Measurements from ENCODE around the gene EFCAB5.
"Not testable (repeated sequence)": the region's sequence is repeated elsewhere in the genome, so short reads cannot be mapped to it uniquely, and the experiment has no call there.

Gene EFCAB5

DNA sequence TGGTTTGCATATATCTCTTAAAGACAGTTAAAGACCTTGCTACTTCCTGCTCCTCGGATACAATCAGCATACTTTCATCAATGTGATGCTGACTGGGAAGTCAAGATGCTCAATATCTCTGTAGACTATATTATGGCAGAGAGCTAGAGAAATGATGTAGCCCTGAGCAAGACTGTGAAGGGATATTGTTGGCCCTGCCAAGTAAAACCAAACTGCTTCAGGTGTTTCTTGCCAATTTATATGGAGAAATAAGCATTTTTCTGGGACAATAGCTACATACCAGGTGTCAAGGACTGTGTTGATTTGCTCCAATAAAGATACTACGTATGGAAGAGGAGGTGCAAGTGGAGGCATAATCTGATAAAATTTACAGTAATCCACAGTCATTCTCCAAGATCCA lies 4.7 kb upstream of the EFCAB5 start:
- no peak for DNase-seq

DNA sequence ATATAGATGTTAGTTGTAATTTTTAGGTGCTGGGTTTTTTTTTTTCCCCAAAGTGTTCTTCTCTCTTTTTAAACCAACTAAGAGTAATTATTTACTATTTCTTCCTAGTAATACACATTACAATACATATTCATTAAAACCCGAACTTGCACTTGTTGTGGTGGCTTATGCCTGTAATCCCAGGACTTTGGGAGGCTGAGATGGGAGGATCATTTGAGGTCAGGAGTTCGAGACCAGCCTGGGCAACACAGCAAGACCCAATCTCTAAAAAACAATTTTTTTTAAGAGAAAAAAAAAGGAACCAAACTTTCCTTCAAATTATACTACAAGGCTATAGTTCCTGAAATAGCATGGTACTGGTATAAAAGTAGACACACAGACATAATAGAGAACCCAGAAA lies 3.8 kb downstream of the EFCAB5 start:
- DNase-seq = no peak

DNA sequence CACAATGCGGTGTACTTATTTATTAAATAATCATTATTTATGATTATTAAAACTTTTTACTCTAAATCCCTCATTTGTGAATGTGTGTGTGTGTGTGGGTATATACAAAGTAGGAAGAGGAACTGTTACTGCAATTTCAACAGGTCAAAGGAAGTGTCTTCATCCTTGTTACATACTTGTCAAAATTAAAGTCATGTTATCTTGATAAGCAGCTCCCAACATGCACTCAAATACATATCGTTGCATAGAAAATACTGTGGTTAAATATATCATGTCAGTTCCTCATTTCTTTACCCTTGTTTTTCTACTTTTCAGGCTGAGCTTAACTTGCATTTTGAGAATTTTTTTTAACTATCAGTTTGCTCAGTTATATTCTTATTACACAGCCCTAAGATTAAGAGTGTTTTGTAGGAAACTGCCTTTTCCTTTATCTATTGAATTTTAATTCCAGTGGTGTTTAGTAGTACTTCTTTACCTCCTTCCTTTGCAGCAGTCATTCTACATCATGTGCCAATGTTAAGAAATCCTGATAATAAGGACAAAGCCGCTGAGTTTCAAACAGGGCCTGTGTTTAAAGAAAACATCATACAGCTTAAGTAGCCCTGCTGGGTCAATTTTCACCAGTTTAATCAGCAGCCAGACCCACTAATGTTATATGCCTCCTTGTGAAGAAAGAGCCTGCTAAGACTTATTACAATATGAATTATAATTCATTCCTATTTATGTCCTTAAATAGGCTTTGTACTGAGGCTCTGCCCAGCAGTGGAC lies 7.2 kb downstream of the EFCAB5 start:
- DNase-seq = no peak

DNA sequence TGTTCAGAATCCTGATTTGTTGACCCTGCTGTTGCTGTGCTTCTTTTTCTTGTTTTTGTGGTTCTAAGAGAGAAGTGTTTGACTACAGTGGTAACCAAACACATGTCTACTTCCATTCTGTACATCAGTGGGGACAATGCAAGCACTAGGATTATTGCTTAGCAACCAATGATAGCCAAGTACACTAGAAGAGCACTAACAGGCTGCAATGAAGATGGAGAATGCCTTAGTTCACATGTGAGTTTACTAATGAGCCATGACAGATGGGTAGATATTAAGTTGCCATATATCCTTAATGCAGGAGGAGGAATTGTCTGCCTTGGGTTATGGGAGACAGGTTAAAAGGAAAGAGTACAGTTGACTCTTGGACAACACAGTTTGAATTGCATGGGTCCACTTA lies 8.3 kb downstream of the EFCAB5 start:
- DNase-seq = no peak

GRCh38 chr17:29954405-29954804 lies 13.0 kb downstream of the EFCAB5 start:
- no peak for DNase-seq

GRCh38 chr17:29956225-29956624 lies 14.8 kb downstream of the EFCAB5 start:
- DNase-seq = no peak

DNA sequence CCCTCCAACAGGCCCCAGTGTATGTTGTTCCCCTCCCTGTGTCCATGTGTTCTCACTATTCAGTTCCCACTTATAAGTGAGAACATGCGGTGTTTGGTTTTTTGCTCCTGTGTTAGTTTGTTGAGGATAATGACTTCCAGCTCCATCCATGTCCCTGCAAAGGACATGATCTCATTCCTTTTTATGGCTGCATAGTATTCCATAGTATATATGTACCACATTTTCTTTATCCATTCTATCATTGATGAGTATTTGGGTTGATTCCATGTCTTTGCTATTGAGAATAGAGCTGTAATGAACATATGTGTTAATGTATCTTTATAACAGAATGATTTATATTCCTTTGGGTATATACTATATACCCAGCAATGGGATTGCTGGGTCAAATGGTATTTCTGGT lies 16.1 kb downstream of the EFCAB5 start:
- not testable (repeated sequence) for DNase-seq

- DNase-seq = no peak
Observed at GRCh38 chr17:29958947-29959657, 17.7 kb downstream of the EFCAB5 start.

DNA sequence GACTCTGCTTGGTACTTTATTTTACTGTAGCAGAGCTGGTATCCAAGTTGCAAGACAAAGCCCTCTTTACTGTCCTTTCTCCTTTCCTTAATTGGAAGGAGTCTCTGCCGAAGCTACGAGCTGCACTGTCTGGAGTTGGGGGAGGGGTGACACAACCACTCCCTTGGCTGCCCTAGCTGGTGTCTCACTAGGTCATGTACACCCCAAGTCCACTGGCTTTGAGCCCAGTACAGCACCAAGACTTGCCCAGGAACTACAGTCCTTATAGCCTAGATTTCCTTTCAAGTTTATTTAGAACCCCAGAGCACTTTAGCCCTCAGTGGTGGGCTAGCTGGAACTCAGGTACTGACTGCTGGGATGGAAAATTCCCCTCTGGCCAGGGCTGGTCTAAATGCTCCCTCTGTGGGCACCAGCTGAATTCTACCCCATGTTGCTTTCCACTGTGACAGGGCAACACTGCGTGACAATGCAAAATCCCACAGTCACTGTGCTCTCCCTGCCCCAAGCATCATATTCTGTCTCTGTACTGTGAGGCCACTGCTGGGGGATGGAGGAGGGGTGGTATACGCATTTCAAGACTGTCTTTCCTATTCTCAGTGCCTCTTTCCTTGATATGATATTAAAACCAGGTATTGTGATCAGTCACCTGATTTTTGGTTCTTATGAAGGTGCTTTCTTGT lies 18.4 kb downstream of the EFCAB5 start:
- DNase-seq = no peak

- DNase-seq = no peak
Observed at GRCh38 chr17:29962656-29963055, 21.2 kb downstream of the EFCAB5 start.

GRCh38 chr17:29968271-29968670 lies 26.8 kb downstream of the EFCAB5 start:
- DNase-seq = no peak

GRCh38 chr17:29972277-29972676 lies 30.8 kb downstream of the EFCAB5 start:
- DNase-seq = no peak

- no peak for DNase-seq
Observed at GRCh38 chr17:29973005-29973404, 31.6 kb downstream of the EFCAB5 start.

- no peak for DNase-seq
Observed at GRCh38 chr17:29977836-29978235, 36.4 kb downstream of the EFCAB5 start.

- no peak for DNase-seq
Observed at GRCh38 chr17:29980261-29980660, 38.8 kb downstream of the EFCAB5 start.

DNA sequence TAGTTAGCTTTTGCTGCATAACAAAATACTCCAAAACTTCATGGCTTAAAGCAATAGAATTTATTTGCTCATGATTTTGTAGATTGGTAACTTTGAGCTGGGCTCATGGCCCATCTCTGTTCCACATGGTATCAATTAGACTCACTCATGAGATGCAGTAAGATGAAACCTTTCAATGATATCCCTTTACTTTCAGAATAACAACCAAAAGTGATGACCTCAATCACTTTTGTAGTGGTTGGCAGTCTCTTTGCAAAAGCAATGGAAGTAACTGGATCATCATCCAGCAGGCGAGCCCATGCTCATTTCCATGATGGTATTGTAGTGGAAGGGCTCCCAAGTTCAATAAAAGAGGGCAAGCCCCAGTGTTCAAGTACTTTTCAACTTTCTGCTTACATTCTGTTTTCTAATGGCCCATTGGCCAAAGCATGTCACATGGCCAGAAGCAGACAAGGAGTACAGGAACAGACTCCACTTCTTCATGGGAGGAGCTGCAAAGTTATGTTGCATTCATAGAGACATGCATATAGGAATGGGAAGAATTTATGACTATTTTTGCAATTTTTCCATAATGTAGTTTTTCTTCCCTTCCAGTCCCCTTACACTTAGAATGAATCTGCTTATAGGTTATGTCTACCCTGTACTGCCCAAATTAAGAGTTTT lies 41.7 kb downstream of the EFCAB5 start:
- DNase-seq = no peak

GRCh38 chr17:29996458-29996857 lies 55.0 kb downstream of the EFCAB5 start:
- DNase-seq = no peak

GRCh38 chr17:30000001-30000754 lies 58.7 kb downstream of the EFCAB5 start:
- no peak for DNase-seq

DNA sequence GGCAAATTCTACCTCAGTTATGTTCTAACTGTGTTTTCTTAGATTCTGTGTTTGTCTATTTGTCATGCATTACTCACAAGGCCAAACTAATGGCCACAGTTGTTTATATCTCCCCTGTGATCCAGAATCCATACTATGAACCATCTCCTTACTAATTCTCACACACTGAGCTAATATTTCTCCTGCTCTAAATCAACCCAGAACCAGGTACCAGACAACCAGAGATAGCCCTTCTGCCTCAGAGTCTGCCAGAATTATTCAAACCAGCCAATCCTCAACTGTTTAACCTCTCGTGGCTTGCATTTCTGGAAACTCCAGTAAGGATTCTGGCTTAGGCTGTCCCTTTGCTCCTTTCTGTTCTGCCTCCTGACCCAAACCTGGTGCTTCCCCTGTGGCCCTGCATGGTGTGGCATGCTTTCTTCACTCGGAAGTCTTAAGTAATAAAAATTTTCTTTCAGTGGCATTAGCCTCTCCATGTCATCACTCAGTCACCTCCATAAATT lies 59.4 kb downstream of the EFCAB5 start:
- DNase-seq = no peak

DNA sequence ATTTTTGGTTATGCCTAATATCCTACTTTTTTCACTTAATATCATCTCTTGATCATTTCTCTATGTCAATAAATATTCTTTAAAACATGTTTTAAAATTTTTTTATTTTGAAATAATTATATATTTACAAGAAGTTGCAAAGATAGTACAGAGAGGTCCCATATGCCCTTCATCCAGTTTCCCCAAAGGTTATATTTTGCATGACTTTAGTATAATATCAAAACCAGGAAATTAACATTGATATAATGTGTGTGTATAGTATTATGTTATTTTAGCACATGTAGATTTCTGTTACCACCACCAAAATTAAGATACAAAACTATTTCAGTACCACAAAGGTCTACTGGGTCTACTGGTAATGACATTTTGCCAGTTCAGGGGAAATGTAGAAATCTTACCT lies 60.7 kb downstream of the EFCAB5 start:
- no peak for DNase-seq

- no peak for DNase-seq
Observed at GRCh38 chr17:30005709-30006320, 64.4 kb downstream of the EFCAB5 start.

DNA sequence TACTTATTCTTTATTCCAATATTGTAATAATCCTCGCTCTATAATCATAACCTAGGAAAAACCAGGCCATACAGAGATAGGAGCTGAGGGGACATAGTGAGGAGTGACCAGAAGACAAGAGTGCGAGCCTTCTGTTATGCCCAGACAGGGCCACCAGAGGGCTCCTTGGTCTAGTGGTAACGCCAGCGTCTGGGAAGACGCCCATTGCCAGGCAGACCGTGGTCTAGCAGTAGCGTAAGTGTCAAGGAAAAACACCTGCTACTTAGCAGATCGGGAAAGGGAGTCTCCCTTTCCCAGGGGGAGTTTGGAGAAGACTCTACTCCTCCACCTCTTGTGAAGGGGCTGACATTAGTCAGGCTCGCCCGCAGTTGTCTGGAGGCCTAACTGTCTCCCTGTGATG lies 70.5 kb downstream of the EFCAB5 start:
- DNase-seq = not testable (repeated sequence)
